ENCODE data around the gene GALNTL6.

DNA sequence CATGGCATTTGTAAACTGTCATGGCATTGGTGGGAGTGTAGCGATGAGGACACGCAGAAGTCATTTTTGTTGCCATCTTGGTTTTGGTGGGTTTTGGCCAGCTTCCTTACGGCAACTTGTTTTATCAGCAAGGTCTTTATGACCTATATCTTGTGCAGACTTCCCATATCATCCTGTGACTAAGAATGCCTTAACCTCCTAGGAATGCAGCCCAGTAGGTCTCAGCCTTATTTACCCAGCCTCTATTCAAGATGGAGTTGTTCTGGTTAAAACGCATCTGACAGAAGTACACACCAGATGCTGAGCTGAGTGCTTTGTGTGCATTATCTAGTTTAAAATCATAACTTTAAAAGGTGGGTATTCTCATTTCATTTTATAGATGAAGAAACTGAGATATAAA, 1086.7 kb downstream of the GALNTL6 start:
- TF ChIP-seq MXI1 (conservative IDR thresholded peaks at IDR 0.05; ENCODE audit: poor library complexity, severe bottlenecking) (no peak), EZH2 (IDR thresholded peaks at IDR 0.05; ENCODE audit: borderline replicate concordance, insufficient read depth, low read length, poor library complexity, severe bottlenecking) (no peak), EP300 (conservative IDR thresholded peaks at IDR 0.05; ENCODE audit: poor library complexity, severe bottlenecking) (no peak)
- TF ChIP-seq, protein P1, sequence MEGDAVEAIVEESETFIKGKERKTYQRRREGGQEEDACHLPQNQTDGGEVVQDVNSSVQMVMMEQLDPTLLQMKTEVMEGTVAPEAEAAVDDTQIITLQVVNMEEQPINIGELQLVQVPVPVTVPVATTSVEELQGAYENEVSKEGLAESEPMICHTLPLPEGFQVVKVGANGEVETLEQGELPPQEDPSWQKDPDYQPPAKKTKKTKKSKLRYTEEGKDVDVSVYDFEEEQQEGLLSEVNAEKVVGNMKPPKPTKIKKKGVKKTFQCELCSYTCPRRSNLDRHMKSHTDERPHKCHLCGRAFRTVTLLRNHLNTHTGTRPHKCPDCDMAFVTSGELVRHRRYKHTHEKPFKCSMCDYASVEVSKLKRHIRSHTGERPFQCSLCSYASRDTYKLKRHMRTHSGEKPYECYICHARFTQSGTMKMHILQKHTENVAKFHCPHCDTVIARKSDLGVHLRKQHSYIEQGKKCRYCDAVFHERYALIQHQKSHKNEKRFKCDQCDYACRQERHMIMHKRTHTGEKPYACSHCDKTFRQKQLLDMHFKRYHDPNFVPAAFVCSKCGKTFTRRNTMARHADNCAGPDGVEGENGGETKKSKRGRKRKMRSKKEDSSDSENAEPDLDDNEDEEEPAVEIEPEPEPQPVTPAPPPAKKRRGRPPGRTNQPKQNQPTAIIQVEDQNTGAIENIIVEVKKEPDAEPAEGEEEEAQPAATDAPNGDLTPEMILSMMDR (IDR thresholded peaks at IDR 0.05; ENCODE audit: poor library complexity, severe bottlenecking), result no peak
